ENCODE data around the gene GABPB2. TPM values are rescaled to one million over a fixed set of nuclear protein-coding genes. Genes with fewer than 3 reads are reported as not detected.

Gene GABPB2
- total RNA-seq (2022; extraction: Qiagen RNA extraction), result 3.0 to 3.2 TPM (median 3.1 TPM) in 5 replicates

DNA sequence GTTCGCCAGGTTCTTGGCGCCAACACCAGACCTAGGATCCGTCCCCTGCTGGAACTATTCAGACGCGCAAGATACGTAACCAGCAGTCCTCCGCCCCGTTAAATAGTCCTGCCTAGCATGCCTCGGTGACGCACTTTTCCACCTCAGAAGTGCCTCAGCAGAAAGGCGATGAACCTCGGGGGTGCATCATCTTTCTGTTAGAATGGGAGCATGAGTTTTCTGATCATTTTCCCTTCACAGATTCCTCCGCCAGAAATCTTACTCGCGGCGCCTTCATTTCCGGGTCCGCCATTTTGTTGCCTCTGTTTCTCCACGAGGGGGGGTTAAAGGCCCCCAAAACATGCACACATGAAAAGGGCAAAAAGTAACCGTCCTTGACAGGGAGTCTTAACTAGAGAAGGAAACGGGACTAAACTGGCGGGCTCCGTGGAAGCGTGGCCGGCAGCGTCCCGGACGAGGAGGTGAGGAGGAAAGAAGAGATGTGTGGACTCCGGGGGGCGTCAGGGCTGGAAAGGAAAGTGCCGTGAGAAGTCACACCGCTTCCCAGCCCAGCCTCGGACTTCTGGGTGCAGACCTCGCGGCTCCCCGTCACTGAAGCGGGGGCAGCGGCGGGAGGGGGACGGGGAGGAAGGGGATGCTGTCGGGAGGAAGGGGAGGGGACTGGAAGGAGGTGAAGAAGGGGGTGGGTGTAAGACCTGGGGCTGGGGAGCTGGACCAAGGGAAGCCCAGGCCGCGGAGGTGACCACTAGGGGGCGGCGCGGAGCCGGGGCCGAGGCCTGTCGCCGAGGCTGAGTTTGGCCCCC is at the start of gene GABPB2:
GABPB2 (plus strand) TSS at position 288 of the 803 bp plus-strand sequence. CDS start 17,429 bp downstream, outside the sequence.

DNA sequence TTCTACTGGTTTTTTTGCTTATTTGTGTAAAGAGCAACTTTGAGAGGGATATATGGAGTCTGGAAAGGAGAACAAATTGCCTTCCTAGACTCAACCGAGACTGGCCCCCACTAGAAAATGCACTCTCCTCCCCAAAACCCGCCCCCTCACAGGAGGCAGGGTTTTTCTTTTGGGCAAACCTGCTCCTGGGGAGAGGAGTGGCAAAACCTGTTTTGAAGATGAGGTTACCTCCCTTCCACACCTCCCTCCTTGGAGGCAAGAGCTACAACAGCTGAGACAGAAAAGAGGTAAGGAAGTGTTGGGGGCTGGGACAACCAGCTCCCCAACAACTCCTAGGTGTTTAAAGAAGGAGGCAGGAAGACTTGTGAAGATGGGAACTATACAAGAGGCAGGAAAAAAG is 34.2 kb upstream of the GABPB2 start, which contains the start of gene BNIPL:
BNIPL (plus strand) TSS at position 231 of the 400 bp plus-strand sequence; CDS start at position 371, 140 bp downstream.

DNA sequence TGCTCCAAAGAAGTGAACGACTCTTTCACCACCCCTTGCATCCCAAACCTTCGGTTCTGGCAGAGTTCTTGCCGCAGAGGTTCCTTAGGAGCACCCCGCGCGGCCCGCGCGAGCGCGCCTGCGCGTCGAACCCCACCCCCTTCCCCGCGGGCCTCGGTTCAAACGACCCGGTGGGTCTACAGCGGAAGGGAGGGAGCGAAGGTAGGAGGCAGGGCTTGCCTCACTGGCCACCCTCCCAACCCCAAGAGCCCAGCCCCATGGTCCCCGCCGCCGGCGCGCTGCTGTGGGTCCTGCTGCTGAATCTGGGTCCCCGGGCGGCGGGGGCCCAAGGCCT is 23.0 kb upstream of the GABPB2 start, which contains the start of gene C1orf56:
C1orf56 (plus strand) TSS at position 161 of the 334 bp plus-strand sequence; CDS start at position 258, 97 bp downstream.

DNA sequence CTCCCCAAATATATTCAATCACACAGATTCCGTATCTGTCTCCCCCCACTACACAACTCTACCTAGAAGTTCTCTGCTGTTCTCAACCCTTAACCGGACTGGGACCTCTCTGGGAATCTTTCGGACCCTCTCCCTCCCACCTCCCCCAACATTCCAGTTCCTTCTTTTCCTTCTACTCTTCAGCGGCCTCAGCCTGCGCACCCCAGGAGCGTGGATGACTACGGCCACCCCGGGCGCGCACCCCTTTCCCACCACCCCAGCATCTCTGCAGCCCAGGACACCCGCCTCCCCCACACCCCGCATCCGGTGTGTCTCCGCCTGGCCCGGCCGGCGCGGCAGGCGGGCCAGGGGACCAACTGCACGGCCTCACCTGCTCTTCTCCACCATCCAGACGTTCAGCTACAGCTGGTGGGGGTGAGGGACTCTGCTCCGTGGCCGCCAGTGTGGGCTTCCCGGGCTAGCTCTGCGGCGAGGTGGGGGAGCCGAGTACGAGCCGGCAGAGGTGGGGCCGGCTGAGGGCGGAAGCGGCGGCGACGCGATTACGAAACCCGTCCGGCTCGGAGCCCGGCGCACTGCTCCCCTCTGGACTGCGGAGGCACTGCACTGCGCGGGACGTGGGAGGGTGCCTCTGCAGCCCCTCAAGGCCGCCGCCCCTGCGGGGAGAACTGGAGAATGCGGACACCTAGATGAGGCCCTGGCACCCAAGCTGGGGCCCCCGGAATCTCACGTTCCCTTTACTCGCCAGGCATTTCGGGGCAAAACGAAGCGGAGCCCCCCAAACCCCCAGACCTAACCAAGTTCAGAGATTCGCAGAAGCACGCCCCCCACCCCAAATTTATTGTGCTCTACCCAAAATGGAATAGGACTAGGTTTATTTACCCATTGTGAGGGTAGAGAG is 11.2 kb upstream of the GABPB2 start, which contains the start of gene CDC42SE1:
CDC42SE1 (minus strand) TSS at position 514 of the 898 bp plus-strand sequence. CDS start 3,892 bp downstream, outside the sequence.

DNA sequence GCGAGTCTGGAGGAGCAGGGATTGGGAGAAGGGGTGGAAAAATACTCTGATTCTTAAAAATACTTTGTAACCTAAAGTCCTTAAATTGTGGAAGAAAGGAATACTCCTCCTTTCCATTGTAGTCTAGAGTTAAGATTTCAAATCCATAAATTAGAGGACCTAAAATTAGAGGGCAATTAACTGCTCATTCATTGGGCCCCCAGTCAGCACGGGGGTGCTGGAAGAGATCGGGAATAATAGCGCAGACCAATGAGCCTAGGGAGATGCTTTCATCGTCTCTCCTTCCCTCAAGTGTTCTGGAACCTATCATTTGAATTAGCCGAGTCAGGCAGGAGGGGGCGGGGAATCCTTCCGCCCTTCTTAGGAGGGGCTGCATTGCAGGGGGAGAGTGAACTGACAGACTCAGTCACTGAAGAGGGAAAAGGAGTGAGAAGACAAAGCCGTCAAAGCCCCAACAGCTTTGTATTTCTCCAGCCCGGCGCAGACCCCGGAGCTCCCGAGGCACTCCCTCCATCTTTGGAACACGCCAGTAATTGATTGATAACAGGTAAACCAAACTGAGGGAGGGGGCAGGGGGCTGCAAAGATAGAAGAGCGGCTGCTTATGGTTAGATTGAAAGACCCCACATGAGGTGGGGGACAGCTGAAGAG is 10.4 kb upstream of the GABPB2 start, which contains the start of gene MLLT11:
MLLT11 (plus strand) TSS at position 391 of the 650 bp plus-strand sequence. CDS start 6,828 bp downstream, outside the sequence.

DNA sequence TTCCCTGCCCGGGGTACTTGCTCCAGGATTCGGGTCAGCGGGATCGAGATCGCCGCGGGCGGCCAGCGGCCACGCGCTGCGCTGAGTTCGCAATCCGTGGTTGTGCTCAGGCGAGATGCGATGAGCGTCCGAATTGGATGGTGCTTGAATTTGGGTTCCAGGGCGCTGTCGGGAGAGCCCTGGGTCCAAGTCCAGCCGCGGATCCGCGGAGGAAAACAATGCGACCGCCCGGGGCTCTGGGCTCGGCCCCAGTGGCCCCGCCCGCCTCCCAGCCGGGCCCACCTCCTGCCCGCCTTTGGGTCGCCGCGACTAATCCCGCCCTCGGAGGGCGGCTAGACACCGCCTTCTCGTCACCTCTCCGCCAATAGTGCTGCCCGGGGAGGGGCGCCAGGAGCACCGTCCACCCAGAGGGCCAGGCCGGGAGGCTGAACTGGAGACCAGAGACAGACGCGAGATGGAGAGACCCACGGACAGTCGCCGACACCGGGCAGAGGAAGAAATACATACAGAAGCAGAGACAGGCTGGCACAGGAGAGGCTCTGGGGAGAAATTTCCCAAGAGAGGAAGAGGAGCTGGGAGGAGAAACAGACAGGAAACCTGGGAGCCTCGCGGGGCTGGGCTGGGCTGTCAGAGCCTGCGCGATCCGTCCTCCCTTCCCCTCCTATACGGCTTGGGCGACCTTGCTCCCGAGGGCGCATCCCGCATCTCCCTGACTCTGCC is 76.0 kb downstream of the GABPB2 start, which contains the start of gene SEMA6C:
SEMA6C (minus strand) TSS at position 220 of the 720 bp plus-strand sequence. CDS start 4,010 bp downstream, outside the sequence.

DNA sequence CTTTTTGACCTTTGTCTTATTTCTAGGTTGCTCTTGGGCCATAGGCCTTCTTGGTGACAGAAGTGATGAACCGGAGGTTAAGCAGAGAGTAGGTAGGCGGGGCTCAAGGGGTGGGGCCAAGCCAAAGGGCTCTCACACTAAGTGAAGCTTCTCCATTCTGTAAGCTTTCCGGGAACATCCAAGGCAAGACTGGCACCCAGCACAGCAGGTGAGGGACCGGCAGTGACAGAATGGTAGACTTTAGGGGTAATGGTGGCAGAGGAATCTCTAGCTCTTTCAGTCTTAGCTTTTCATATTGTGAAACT is 85.9 kb downstream of the GABPB2 start, which contains the start of gene TNFAIP8L2:
TNFAIP8L2 (plus strand) TSS at position 135 of the 305 bp plus-strand sequence. CDS start 2,049 bp downstream, outside the sequence.

DNA sequence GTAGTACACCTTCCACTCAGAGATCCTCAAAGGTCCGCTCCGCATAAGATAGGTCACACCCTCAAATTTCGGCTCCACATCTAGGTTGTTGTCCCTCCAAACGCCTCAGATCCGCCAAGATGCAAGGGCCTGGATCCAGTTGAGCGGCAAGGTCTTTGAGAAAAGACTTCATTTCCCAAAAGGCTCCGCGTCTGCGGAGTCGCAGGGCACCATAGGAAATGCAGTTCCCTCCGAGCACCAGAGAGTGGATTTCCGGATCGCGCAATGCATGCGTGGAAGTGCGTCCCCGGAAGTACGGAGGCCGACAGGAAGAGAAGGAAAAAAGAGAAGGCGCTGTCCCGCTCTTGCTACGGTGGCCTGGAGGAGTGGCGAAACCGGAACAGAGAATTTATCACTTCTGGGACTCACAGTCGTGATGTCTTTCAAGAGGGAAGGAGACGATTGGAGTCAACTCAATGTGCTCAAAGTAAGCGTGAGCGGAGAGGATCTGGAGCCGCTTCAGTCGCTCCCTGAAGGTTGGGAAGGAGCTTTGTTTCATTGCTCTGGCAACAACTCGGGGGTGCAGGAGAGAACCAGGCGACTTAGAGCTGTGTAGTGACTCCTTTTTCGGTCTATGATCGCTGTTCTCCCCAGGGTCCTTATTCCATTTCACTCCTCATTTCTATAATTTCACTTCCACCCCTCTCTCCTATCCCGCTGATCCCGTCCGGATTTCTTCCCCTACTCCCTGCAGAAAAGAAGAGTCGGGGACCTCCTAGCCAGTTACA is 95.4 kb downstream of the GABPB2 start, which contains the start of the genes LYSMD1 and SCNM1:
LYSMD1 (minus strand) TSS at position 165 of the 767 bp plus-strand sequence. CDS start 644 bp downstream, outside the sequence.
SCNM1 (plus strand) TSS at position 407 of the 767 bp plus-strand sequence; CDS start at position 416, 9 bp downstream.

Other genes starting within 250 kb of the GABPB2 start
- gene ARNT, start 194.2 kb upstream of the GABPB2 start, total RNA-seq (2022; extraction: Qiagen RNA extraction), result 10.2 to 18.8 TPM (median 12.2 TPM) in 5 replicates
- gene CTXND2, start 183.6 kb upstream of the GABPB2 start, total RNA-seq (2022; extraction: Qiagen RNA extraction), result not detected in 5 replicates
- gene SETDB1, start 144.4 kb upstream of the GABPB2 start, total RNA-seq (2022; extraction: Qiagen RNA extraction), result 21.9 to 29.0 TPM (median 22.2 TPM) in 5 replicates
- gene CERS2, start 95.9 kb upstream of the GABPB2 start, total RNA-seq (2022; extraction: Qiagen RNA extraction), result 241 to 291 TPM (median 246 TPM) in 5 replicates
- 0.70 to 1.1 TPM (median 0.84 TPM) in 5 replicates for gene ANXA9, start 88.5 kb upstream of the GABPB2 start, total RNA-seq (2022; extraction: Qiagen RNA extraction)
- gene MINDY1, start 63.9 kb upstream of the GABPB2 start, total RNA-seq (2022; extraction: Qiagen RNA extraction), result 2.6 to 3.9 TPM (median 3.0 TPM) in 5 replicates
- gene PRUNE1, start 62.3 kb upstream of the GABPB2 start, total RNA-seq (2022; extraction: Qiagen RNA extraction), result 12.0 to 19.6 TPM (median 15.3 TPM) in 5 replicates
- gene BNIPL, start 34.2 kb upstream of the GABPB2 start, total RNA-seq (2022; extraction: Qiagen RNA extraction), result 0.03 to 0.28 TPM (median 0.09 TPM) in 5 replicates
- gene C1orf56, start 23.0 kb upstream of the GABPB2 start, total RNA-seq (2022; extraction: Qiagen RNA extraction), result 5.9 to 7.9 TPM (median 6.2 TPM) in 5 replicates
- gene CDC42SE1, start 11.1 kb upstream of the GABPB2 start, total RNA-seq (2022; extraction: Qiagen RNA extraction), result 80.4 to 99.4 TPM (median 81.8 TPM) in 5 replicates
- gene MLLT11, start 10.4 kb upstream of the GABPB2 start, total RNA-seq (2022; extraction: Qiagen RNA extraction), result 12.6 to 16.9 TPM (median 15.3 TPM) in 5 replicates
- 1.3 to 2.2 TPM (median 1.6 TPM) in 5 replicates for gene SEMA6C, start 75.9 kb downstream of the GABPB2 start, total RNA-seq (2022; extraction: Qiagen RNA extraction)
- gene TNFAIP8L2, start 85.9 kb downstream of the GABPB2 start, total RNA-seq (2022; extraction: Qiagen RNA extraction), result 0.08 TPM in 1 of 5 replicates, not detected in the others
- 5.5 to 9.6 TPM (median 6.4 TPM) in 5 replicates for gene LYSMD1, start 95.1 kb downstream of the GABPB2 start, total RNA-seq (2022; extraction: Qiagen RNA extraction)
- 39.9 to 48.7 TPM (median 48.1 TPM) in 5 replicates for gene SCNM1, start 95.4 kb downstream of the GABPB2 start, total RNA-seq (2022; extraction: Qiagen RNA extraction)
- gene TMOD4, start 105.2 kb downstream of the GABPB2 start, total RNA-seq (2022; extraction: Qiagen RNA extraction), result 0.25 to 0.44 TPM (median 0.27 TPM) in 3 of 5 replicates, not detected in the others
- 44.3 to 78.2 TPM (median 45.5 TPM) in 5 replicates for gene VPS72, start 119.4 kb downstream of the GABPB2 start, total RNA-seq (2022; extraction: Qiagen RNA extraction)
- gene PIP5K1A, start 127.8 kb downstream of the GABPB2 start, total RNA-seq (2022; extraction: Qiagen RNA extraction), result 49.5 to 70.6 TPM (median 50.8 TPM) in 5 replicates
- 166 to 193 TPM (median 187 TPM) in 5 replicates for gene PSMD4, start 184.0 kb downstream of the GABPB2 start, total RNA-seq (2022; extraction: Qiagen RNA extraction)
- 13.0 to 15.0 TPM (median 14.0 TPM) in 5 replicates for gene ZNF687, start 211.5 kb downstream of the GABPB2 start, total RNA-seq (2022; extraction: Qiagen RNA extraction)

Data from A549 treated with Hydrocortisone at 1 μM for 4 hours (cell line).